GM12873 (cell line): ENCODE measurements around the gene RASA3.
A peak's percentile ranks its signal among the peaks of the same experiment; 100 is the strongest.

Source experiments
- CTCF ChIP-seq: IDR thresholded peaks from 2 replicates; pipeline ENCODE4 v1.5.1; 2012; ENCODE audit warnings: low read depth, mild to moderate bottlenecking, moderate library complexity, low read length, control low read depth; ENCODE audit not compliant: insufficient read depth; ENCODE audit errors: missing control alignments

Gene RASA3

GRCh38 chr13:113948034-113948742, 184.2 kb downstream of the RASA3 start:
- TF ChIP-seq CTCF: no peak

DNA sequence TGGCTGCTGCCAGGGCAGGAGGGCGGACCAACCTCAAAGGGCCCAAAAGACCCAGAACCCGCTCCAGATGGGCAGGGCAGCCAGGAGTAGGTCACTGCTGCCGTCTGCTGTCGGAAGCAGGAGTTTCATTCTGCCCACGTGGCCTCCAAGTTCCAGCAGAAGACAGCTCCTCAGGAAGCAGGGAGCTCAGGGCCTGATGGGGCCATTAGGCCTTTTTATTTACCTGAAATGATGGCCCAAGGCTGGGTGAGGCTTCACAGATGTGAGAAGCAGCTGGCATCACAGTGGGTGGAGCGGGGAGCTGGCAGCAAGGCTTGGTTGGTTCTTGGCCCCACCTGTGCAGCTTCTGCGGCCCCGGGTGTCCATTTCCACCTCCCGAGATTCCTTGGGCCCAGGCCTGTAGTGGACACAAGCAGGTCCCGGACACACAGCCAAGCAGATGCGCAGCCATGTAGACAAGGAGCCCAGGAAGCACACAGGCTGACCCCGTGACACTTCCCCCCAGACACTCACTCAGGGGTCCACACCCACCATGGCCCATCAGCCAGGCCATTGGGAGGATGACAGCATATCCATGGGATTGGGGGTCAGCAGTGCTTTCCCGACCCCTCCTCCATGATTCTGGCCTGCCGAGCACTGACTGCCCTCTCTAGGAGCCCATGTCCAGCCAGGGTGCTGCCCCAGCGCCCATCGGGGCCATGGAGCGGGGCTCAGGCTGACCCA, 185.0 kb downstream of the RASA3 start:
- peak; percentile 48 for TF ChIP-seq CTCF

- no peak for TF ChIP-seq CTCF
These were observed 185.8 kb downstream of the RASA3 start for GRCh38 chr13:113946409-113947181.

DNA sequence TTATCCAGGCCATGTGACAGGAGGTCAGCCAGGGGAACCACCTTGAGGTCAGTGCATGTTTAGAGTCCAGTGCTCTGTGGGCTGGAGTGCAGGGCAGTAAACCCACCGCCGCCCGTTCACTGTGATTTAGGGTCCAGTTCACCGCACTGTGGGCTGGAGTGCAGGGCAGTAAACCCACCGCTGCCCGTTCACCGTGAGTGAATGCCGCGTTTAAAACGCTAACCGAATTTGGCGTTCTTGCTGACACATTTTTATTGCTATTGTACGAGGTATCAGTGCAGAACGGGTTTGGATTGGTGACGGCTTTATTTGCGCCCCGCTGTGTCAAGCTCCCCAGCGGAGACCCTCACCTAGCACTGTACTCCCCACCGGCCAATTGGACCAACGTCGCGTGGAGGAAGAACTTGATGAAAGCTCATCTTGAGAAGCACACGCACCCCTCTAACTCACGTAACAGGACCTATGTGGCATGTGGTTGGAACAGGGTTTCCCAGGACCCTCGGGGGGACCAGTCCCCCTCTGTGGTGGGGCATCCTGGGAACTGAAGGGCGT, 186.5 kb downstream of the RASA3 start:
- no peak for TF ChIP-seq CTCF

- no peak for TF ChIP-seq CTCF
These were observed 188.4 kb downstream of the RASA3 start for GRCh38 chr13:113943821-113944565.

DNA sequence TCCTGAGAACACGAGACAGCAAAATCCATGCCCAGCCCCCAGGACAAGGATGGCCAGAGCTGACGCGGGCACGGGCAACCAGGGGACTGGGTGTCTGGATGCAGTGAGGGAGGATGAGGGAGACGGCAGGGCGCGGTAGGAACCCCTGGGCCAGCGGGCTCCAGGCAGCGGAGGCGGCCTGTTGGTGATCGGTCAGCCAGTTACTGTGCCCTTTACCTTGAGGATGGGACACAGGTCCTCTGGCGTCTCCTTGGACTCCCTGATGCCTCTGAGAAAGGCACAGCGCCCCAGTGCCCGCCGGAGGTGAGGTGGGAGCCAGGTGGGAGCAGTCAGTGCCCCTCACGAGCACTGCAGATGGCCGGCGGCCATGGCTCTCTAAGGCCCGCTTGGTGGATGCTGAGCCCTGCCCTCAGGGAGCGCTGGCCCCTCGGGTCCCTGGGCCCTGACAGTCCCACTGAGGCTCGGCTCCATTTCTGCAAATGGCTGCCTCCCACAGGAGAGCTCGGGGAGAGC, 189.8 kb downstream of the RASA3 start:
- no peak for TF ChIP-seq CTCF
